ENCODE measurements around the gene C8G. TPM values are rescaled to one million over a fixed set of nuclear protein-coding genes. Genes with fewer than 3 reads are reported as not detected.

Gene C8G
- total RNA-seq, 1 donor from 2014 or later, result not detected

- Histone ChIP-seq H3K4me1 (peaks cover 32% of the 10 kb centered on the region), H3K27ac (no peak overlapping the region), H3K27me3 (no peaks in the 10 kb centered on the region), H3K4me3 (peak overlapping the region; percentile 60 to 83), H3K36me3 (peaks cover 0 to 38% of the 10 kb centered on the region in 2 donors), H3K9me3 (no peaks in the 10 kb centered on the region)
- DNase-seq (ENCODE audit: extremely low spot score in 2 of 2), result no peak
- TF ChIP-seq CTCF (IDR thresholded peaks at IDR 0.05), result no peak
- no peak for TF ChIP-seq POLR2A (IDR thresholded peaks at IDR 0.05)
- TF ChIP-seq POLR2AphosphoS5 (IDR thresholded peaks at IDR 0.05; ENCODE audit: insufficient read depth in 1 of 2, low read depth in 1 of 2), result no peak
- intact Hi-C loops (cut with DNase I), result loop anchor here (5.0 kb wide), 1 partner anchor 84 kb away; the partner anchor contains the start of gene ABCA2
Measured at GRCh38 chr9:136942881-136943230, 2.2 kb upstream of the C8G start.

- H3K4me1 ChIP-seq, result peaks cover 36% of the 10 kb centered on the region
- peak overlapping the region; percentile 77 for H3K27ac ChIP-seq
- intact Hi-C loops (cut with DNase I), result loop anchor here (2.0 to 5.0 kb wide), 2 partner anchors 84 to 95 kb away; partner anchors contain the start of genes ABCA2 and PHPT1
- DNase-seq (ENCODE audit: extremely low spot score in 2 of 2), result no peak
- peaks cover 0 to 38% of the 10 kb centered on the region in 2 donors for H3K36me3 ChIP-seq
- no peaks in the 10 kb centered on the region for H3K27me3 ChIP-seq
- peak overlapping the region; percentile 60 to 83 for H3K4me3 ChIP-seq
- TF ChIP-seq POLR2AphosphoS5 (IDR thresholded peaks at IDR 0.05; ENCODE audit: insufficient read depth in 1 of 2, low read depth in 1 of 2) (peak in 1 of 2 donors; percentile 41), CTCF (IDR thresholded peaks at IDR 0.05) (no peak), POLR2A (IDR thresholded peaks at IDR 0.05) (no peak)
- no peaks in the 10 kb centered on the region for H3K9me3 ChIP-seq
Measured at GRCh38 chr9:136943291-136944211, 1.5 kb upstream of the C8G start.

GRCh38 chr9:136944212-136944518 is 878 bp upstream of the C8G start:
- peak overlapping the region; percentile 60 to 83 for H3K4me3 ChIP-seq
- H3K27ac ChIP-seq, result peak overlapping the region; percentile 77
- peaks cover 0 to 38% of the 10 kb centered on the region in 2 donors for H3K36me3 ChIP-seq
- H3K9me3 ChIP-seq, result no peaks in the 10 kb centered on the region
- no peaks in the 10 kb centered on the region for H3K27me3 ChIP-seq
- TF ChIP-seq POLR2AphosphoS5 (IDR thresholded peaks at IDR 0.05; ENCODE audit: insufficient read depth in 1 of 2, low read depth in 1 of 2), result no peak
- no peak for TF ChIP-seq CTCF (IDR thresholded peaks at IDR 0.05)
- TF ChIP-seq POLR2A (IDR thresholded peaks at IDR 0.05), result no peak
- no peak for DNase-seq (ENCODE audit: extremely low spot score in 2 of 2)
- intact Hi-C loops (cut with DNase I), result loop anchor here (2.0 to 5.0 kb wide), 2 partner anchors 83 to 95 kb away; partner anchors contain the start of genes ABCA2 and PHPT1
- H3K4me1 ChIP-seq, result peaks cover 42% of the 10 kb centered on the region

GRCh38 chr9:136945333-136946227 is 537 bp downstream of the C8G start:
- Histone ChIP-seq H3K4me3 (no peak overlapping the region), H3K27me3 (no peaks in the 10 kb centered on the region), H3K4me1 (peaks cover 54% of the 10 kb centered on the region), H3K36me3 (peaks cover 0 to 29% of the 10 kb centered on the region in 2 donors), H3K9me3 (no peaks in the 10 kb centered on the region), H3K27ac (no peak overlapping the region)
- DNase-seq (ENCODE audit: extremely low spot score in 2 of 2), result no peak
- TF ChIP-seq CTCF (IDR thresholded peaks at IDR 0.05) (no peak), POLR2AphosphoS5 (IDR thresholded peaks at IDR 0.05; ENCODE audit: insufficient read depth in 1 of 2, low read depth in 1 of 2) (no peak)
- intact Hi-C loops (cut with DNase I), result loop anchor here (2.0 kb wide), 1 partner anchor 97 kb away; the partner anchor contains the start of gene PHPT1

All from vagina (tissue), 2 donors.